ENCODE data around the gene DRG2. TPM values are rescaled to one million over a fixed set of nuclear protein-coding genes. Genes with fewer than 3 reads are reported as not detected.

The DRG2 gene
- total and polyA plus RNA-seq, 2 of the 8 experiments (the other 6 are each of a cell fraction or from before 2014, with no cell fraction given) = 44.6 to 47.8 TPM

GRCh38 chr17:18106211-18106610, 18.5 kb downstream of the DRG2 start:
- Histone ChIP-seq H3K79me2 (ENCODE audit: control insufficient read depth in 1 of 2, insufficient read depth in 2 of 2, low read length in 2 of 2) (no peaks in the 10 kb centered on the region), H3K9ac (replicated peaks in 1 of 4; ENCODE audit: extremely low read depth in 1 of 4, low read depth in 3 of 4, low read length in 3 of 4) (no peak overlapping the region), H3K79me1 (ENCODE audit: low read depth, low read length) (no peaks in the 10 kb centered on the region), H4K20me1 (replicated peaks in 1 of 2; ENCODE audit: control insufficient read depth in 1 of 2, insufficient read depth in 2 of 2, low read length in 2 of 2) (peaks cover 4 to 9% of the 10 kb centered on the region in 2 experiments), H3K4me3 (ENCODE audit: extremely low read depth in 1 of 4, insufficient read depth in 2 of 4, low read depth in 3 of 4, low read length in 4 of 4) (no peak overlapping the region), H3K23ac (ENCODE audit: insufficient read length) (no peak overlapping the region), H3K18ac (ENCODE audit: extremely low read depth, low read length) (no peak overlapping the region), H3K23me2 (ENCODE audit: low read depth, low read length) (no peaks in the 10 kb centered on the region), H3K27ac (ENCODE audit: low read depth, low read length) (no peak overlapping the region), H2AK5ac (ENCODE audit: low read depth, low read length) (no peak overlapping the region), H3K36me3 (ENCODE audit: control insufficient read depth in 2 of 4, insufficient read depth in 4 of 4, low read length in 3 of 4) (peaks cover 2 to 16% (median 6%) of the 10 kb centered on the region in 4 experiments; a peak in 4 of 8 replicates), H3K4me2 (ENCODE audit: insufficient read depth in 1 of 2, low read depth in 2 of 2, low read length in 2 of 2) (no peak overlapping the region), H4K91ac (replicated peaks; ENCODE audit: insufficient read length, low read length) (no peak overlapping the region), H2AFZ (ENCODE audit: low read length) (no peak overlapping the region), H3K56ac (replicated peaks; ENCODE audit: insufficient read length, low read depth, low read length) (no peak overlapping the region), H2BK120ac (replicated peaks; ENCODE audit: low read depth, low read length) (no peak overlapping the region), H2BK20ac (ENCODE audit: low read length) (no peak overlapping the region), H3K27me3 (replicated peaks in 1 of 4; ENCODE audit: control insufficient read depth in 3 of 4, extremely low read depth in 1 of 4, insufficient read depth in 3 of 4, low read length in 3 of 4) (no peaks in the 10 kb centered on the region), H2BK12ac (ENCODE audit: low read depth, low read length) (no peak overlapping the region), H2BK15ac (ENCODE audit: low read length) (no peak overlapping the region), H3K14ac (ENCODE audit: insufficient read length) (no peak overlapping the region), H3K4me1 (replicated peaks in 1 of 4; ENCODE audit: control insufficient read depth in 3 of 4, insufficient read depth in 4 of 4, low read length in 3 of 4) (no peaks in the 10 kb centered on the region), H2BK5ac (ENCODE audit: low read depth, low read length) (no peak overlapping the region), H4K5ac (ENCODE audit: insufficient read length, low read depth, low read length) (no peak overlapping the region), H4K8ac (ENCODE audit: extremely low read depth, insufficient read depth, low read length) (no peak overlapping the region), H3K9me3 (ENCODE audit: insufficient read depth in 2 of 2, low read depth in 1 of 2, low read length in 1 of 2) (no peaks in the 10 kb centered on the region), H3K4ac (replicated peaks; ENCODE audit: insufficient read length, low read depth, low read length) (no peak overlapping the region)
- DNase-seq (ENCODE audit: low read depth in 1 of 2, low spot score in 2 of 2) (no peak), FAIRE-seq (no peak)
- WGBS, 2 experiments (ENCODE audit: extremely low coverage in 1 of 2, insufficient coverage in 1 of 2, insufficient read length in 1 of 2, insufficient replicate concordance in 2 of 2, low coverage in 1 of 2, low lambda C conversion rate in 2 of 2, missing lambda C conversion rate in 1 of 2) = 87% methylated on average over 9 of the region's 9 CpGs; no CpG with 5 or more reads in 1 of the 2 experiments
- TF ChIP-seq KDM4A (IDR thresholded peaks at IDR 0.05; ENCODE audit: low read depth, low read length, severe bottlenecking) = no peak
- no peak for TF ChIP-seq CHD2 (IDR thresholded peaks at IDR 0.05; ENCODE audit: low read length)
- TF ChIP-seq POLR2AphosphoS5 (IDR thresholded peaks at IDR 0.05; ENCODE audit: low read depth, low read length) = no peak
- TF ChIP-seq SUZ12 (IDR thresholded peaks at IDR 0.05; ENCODE audit: low read length) = no peak
- TF ChIP-seq MAFK (IDR thresholded peaks at IDR 0.05; ENCODE audit: low read depth, low read length) = no peak
- TF ChIP-seq HDAC6 (IDR thresholded peaks at IDR 0.05; ENCODE audit: low read depth, low read length) = no peak
- TF ChIP-seq TBP (IDR thresholded peaks at IDR 0.05; ENCODE audit: low read depth, low read length) = no peak
- TF ChIP-seq HDAC2 (IDR thresholded peaks at IDR 0.05; ENCODE audit: borderline replicate concordance in 1 of 2, low read depth in 2 of 2, low read length in 2 of 2) = no peak
- no peak for TF ChIP-seq POLR2A (IDR thresholded peaks at IDR 0.05; ENCODE audit: control extremely low read depth in 1 of 2, low read depth in 2 of 2, low read length in 2 of 2)
- TF ChIP-seq CHD1 (IDR thresholded peaks at IDR 0.05; ENCODE audit: low read depth, low read length) = no peak
- TF ChIP-seq, protein P1, sequence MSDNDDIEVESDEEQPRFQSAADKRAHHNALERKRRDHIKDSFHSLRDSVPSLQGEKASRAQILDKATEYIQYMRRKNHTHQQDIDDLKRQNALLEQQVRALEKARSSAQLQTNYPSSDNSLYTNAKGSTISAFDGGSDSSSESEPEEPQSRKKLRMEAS (IDR thresholded peaks at IDR 0.05) = no peak
- no peak for TF ChIP-seq KDM5A (IDR thresholded peaks at IDR 0.05; ENCODE audit: low read length)
- no peak for TF ChIP-seq SAP30 (IDR thresholded peaks at IDR 0.05; ENCODE audit: insufficient read depth, insufficient replicate concordance, low read length)
- POLR2A ChIA-PET (ENCODE audit: partially characterized antibody) = interaction anchor here (3.3 kb wide), 1 partner anchor 8 kb away, joined by 17 read pairs; no protein-coding TSS in a partner anchor
- CTCF ChIA-PET (ENCODE audit: partially characterized antibody) = no interaction called here
